HG03354 (cell line): Measurements from ENCODE around the gene MZT2B.
A peak's percentile ranks its signal among the peaks of the same experiment; 100 is the strongest.
"Not testable (repeated sequence)": the region's sequence is repeated elsewhere in the genome, so short reads cannot be mapped to it uniquely, and the experiment has no call there.

Experiments
- ATAC-seq: cut with Tn5 transposase; IDR thresholded peaks from one replicate; pipeline ENCODE4 v1.9.1; 2021; ENCODE audit warnings: mild to moderate bottlenecking; ENCODE audit not compliant: unreplicated experiment, poor library complexity, severe bottlenecking

MZT2B gene

GRCh38 chr2:130169163-130169562, 12.9 kb upstream of the MZT2B start:
- ATAC-seq: not testable (repeated sequence)

- no peak for ATAC-seq
Measured at GRCh38 chr2:130169896-130170295, 12.2 kb upstream of the MZT2B start.

- not testable (repeated sequence) for ATAC-seq
Measured at GRCh38 chr2:130174866-130175265, 7.2 kb upstream of the MZT2B start.

- ATAC-seq: peak; percentile 0
Measured at GRCh38 chr2:130180404-130181324, 1.4 kb upstream of the MZT2B start.

GRCh38 chr2:130181325-130181879, 660 bp upstream of the MZT2B start, which contains the start of gene SMPD4:
Gene SMPD4, minus strand, starts transcription at chr2:130181602. Its CDS starts 5,010 bp downstream, at chr2:130176592.
- ATAC-seq: peak; percentile 67

- peak; percentile 24 for ATAC-seq
Measured at GRCh38 chr2:130182826-130183511, 907 bp downstream of the MZT2B start.

- no peak for ATAC-seq
Measured at GRCh38 chr2:130183512-130184373, 1.7 kb downstream of the MZT2B start.

- no peak for ATAC-seq
Measured at GRCh38 chr2:130185436-130185835, 3.4 kb downstream of the MZT2B start.

GRCh38 chr2:130185896-130186295, 3.8 kb downstream of the MZT2B start:
- no peak for ATAC-seq

- ATAC-seq: no peak
Measured at GRCh38 chr2:130186391-130186790, 4.3 kb downstream of the MZT2B start.

GRCh38 chr2:130187268-130187667, 5.2 kb downstream of the MZT2B start:
- ATAC-seq: no peak

GRCh38 chr2:130187859-130188792, 6.1 kb downstream of the MZT2B start:
- ATAC-seq: not testable (repeated sequence)

GRCh38 chr2:130188958-130189357, 6.9 kb downstream of the MZT2B start:
- not testable (repeated sequence) for ATAC-seq

- no peak for ATAC-seq
Measured at GRCh38 chr2:130190237-130190636, 8.2 kb downstream of the MZT2B start.

- ATAC-seq: not testable (repeated sequence)
Measured at GRCh38 chr2:130191319-130191718, 9.3 kb downstream of the MZT2B start.

- ATAC-seq: not testable (repeated sequence)
Measured at GRCh38 chr2:130192451-130192850, 10.4 kb downstream of the MZT2B start.

- ATAC-seq: not testable (repeated sequence)
Measured at GRCh38 chr2:130193824-130194223, 11.8 kb downstream of the MZT2B start.

- ATAC-seq: not testable (repeated sequence)
Measured at GRCh38 chr2:130195089-130195635, 13.1 kb downstream of the MZT2B start.
